Left lung (tissue), 10 donors: ENCODE data around the gene CENPF. TPM values are rescaled to one million over a fixed set of nuclear protein-coding genes. Genes with fewer than 3 reads are reported as not detected.

Experiments used
- ATAC-seq: fragments of 200-7000 bp; cut with Tn5 transposase; one replicate; pipeline ENCODE4 v1.9.1; 2020; ENCODE audit warnings: moderate library complexity
- DNase-seq, 4 donors: peaks; one replicate each; pipeline ENCODE4 v3.0.0-alpha.2; 2013 to 2020
- H3K27ac ChIP-seq, 2 donors: fragments of 200-600 bp; sonication (generic) in 1 of 2; one replicate each; pipeline versions ENCODE4 v1.5.0 to v1.8.0; 2020 to 2021
- H3K27me3 ChIP-seq, 2 donors: fragments of 200-600 bp; sonication (generic) in 1 of 2; one replicate each; pipeline versions ENCODE4 v1.5.0 to v1.8.0; 2020 to 2021
- H3K36me3 ChIP-seq, 2 donors: fragments of 200-600 bp; sonication (generic) in 1 of 2; one replicate each; pipeline versions ENCODE4 v1.5.0 to v1.8.0; 2020 to 2021
- H3K4me1 ChIP-seq, 2 donors: fragments of 200-600 bp; one replicate each; pipeline ENCODE4 v1.8.0; 2021
- H3K4me3 ChIP-seq, 2 donors: fragments of 200-600 bp; sonication (generic) in 1 of 2; one replicate each; pipeline versions ENCODE4 v1.5.0 to v1.8.0; 2020 to 2021; ENCODE audit warnings: mild to moderate bottlenecking in 1 of 2
- H3K9me3 ChIP-seq, 2 donors: fragments of 200-600 bp; sonication (generic) in 1 of 2; one replicate each; pipeline versions ENCODE4 v1.5.0 to v1.8.0; 2020 to 2021
- CTCF ChIP-seq, 2 donors: fragments of 200-600 bp; sonication (generic) in 1 of 2; IDR thresholded peaks; one replicate each; pipeline versions ENCODE4 v1.5.0 to v1.8.0; 2021; ENCODE audit warnings: antibody characterized with exemption in 2 of 2
- intact Hi-C, 2 donors: fragments of 100-400 bp; cut with DNase I; formaldehyde crosslinking; loops; one replicate each; pipeline versions ENCODE4 v1.11.2 to v1.14.2; 2022
- polyA plus RNA-seq, 6 donors: library from polyadenylated mRNA; unstranded; fragments of 120-200 nt; gene quantifications; one replicate each; pipeline ENCODE4 v1.2.1, GENCODE V29; 2013; ENCODE audit not compliant: insufficient read length in 6 of 6
- total RNA-seq, 2 donors: library from RNA; stranded (reverse); fragmentation: NEBNext Ultra II Directional; extraction: Animal tissue kit (Norgen Biotek cat#: 25700); gene quantifications; one replicate each; pipeline ENCODE4 v1.2.1, GENCODE V29; 2021
- donor health status: DM: no; HTN: yes; CAD: no.
- donor health status: DM: no; HTN: no; CAD: no.

Gene CENPF
- total and polyA plus RNA-seq, 8 donors = 3.4 to 157 (median 60.6) TPM

DNA sequence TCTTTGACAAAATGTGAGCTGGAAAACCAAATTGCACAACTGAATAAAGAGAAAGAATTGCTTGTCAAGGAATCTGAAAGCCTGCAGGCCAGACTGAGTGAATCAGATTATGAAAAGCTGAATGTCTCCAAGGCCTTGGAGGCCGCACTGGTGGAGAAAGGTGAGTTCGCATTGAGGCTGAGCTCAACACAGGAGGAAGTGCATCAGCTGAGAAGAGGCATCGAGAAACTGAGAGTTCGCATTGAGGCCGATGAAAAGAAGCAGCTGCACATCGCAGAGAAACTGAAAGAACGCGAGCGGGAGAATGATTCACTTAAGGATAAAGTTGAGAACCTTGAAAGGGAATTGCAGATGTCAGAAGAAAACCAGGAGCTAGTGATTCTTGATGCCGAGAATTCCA, 42.7 kb downstream of the CENPF start:
- intact Hi-C loops = no loop called here
- Histone ChIP-seq H3K4me1 (no peaks in the 10 kb centered on the region), H3K4me3 (no peak overlapping the region), H3K27ac (no peak overlapping the region), H3K9me3 (no peaks in the 10 kb centered on the region), H3K27me3 (no peaks in the 10 kb centered on the region), H3K36me3 (peaks cover 0 to 8% of the 10 kb centered on the region in 2 donors)
- ATAC-seq (no peak), DNase-seq (no peak)
- no peak for TF ChIP-seq CTCF (IDR thresholded peaks at IDR 0.05)

DNA sequence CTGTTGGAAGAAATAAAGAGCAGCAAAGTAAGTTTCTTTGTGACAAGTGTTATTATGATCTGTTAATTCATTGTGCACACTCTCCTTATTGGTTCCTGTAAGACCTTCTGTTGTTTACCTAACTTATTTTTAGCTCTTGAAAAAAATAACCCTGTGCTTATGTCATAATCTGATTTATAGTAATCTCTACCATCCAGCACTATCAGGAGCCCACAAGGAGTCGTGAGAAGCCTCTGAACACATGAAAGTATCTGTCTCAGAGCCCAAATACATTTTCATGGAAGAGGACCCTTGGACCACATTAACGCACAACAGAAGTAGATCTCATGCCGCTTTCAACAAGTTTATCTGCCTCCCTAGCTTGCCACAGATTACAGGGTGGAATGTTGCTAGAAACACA, 45.8 kb downstream of the CENPF start:
- Histone ChIP-seq H3K4me1 (no peaks in the 10 kb centered on the region), H3K9me3 (no peaks in the 10 kb centered on the region), H3K27ac (no peak overlapping the region), H3K4me3 (no peak overlapping the region), H3K27me3 (no peaks in the 10 kb centered on the region), H3K36me3 (peaks cover 0 to 17% of the 10 kb centered on the region in 2 donors)
- DNase-seq = no peak
- intact Hi-C loops = no loop called here
- no peak for ATAC-seq
- no peak for TF ChIP-seq CTCF (IDR thresholded peaks at IDR 0.05)

- H3K4me1 ChIP-seq = no peaks in the 10 kb centered on the region
- no peaks in the 10 kb centered on the region for H3K9me3 ChIP-seq
- no peak overlapping the region for H3K27ac ChIP-seq
- no peak overlapping the region for H3K4me3 ChIP-seq
- intact Hi-C loops = no loop called here
- no peak for TF ChIP-seq CTCF (IDR thresholded peaks at IDR 0.05)
- no peak for ATAC-seq
- no peak for DNase-seq
- peaks cover 0 to 15% of the 10 kb centered on the region in 2 donors for H3K36me3 ChIP-seq
- H3K27me3 ChIP-seq = no peaks in the 10 kb centered on the region
Observed at GRCh38 chr1:214649607-214650006, 46.6 kb downstream of the CENPF start.

DNA sequence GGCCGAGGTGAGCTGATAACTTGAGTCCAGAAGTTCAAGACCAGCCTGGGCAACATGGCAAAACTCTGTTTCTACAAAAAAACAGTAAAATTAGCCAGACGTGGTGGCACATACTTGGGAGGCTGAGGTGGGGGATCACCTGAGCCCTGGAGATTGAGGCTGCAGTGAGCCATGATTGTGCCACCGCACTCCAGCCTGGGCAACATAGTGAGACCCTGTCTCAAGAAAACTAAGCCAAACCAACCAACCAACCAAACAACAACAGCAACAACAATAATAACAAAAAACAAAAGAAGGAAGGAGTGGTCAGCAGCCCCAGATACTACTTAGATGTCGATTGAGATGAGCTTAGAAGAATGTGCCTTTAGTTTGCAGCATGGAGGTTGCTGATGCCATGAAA, 47.7 kb downstream of the CENPF start:
- no peaks in the 10 kb centered on the region for H3K9me3 ChIP-seq
- intact Hi-C loops = no loop called here
- peaks cover 0 to 20% of the 10 kb centered on the region in 2 donors for H3K36me3 ChIP-seq
- no peaks in the 10 kb centered on the region for H3K27me3 ChIP-seq
- H3K4me1 ChIP-seq = no peaks in the 10 kb centered on the region
- H3K27ac ChIP-seq = no peak overlapping the region
- ATAC-seq (no peak), DNase-seq (no peak)
- H3K4me3 ChIP-seq = no peak overlapping the region
- no peak for TF ChIP-seq CTCF (IDR thresholded peaks at IDR 0.05)

- peaks cover 0 to 37% of the 10 kb centered on the region in 2 donors for H3K36me3 ChIP-seq
- no peaks in the 10 kb centered on the region for H3K27me3 ChIP-seq
- no peak for TF ChIP-seq CTCF (IDR thresholded peaks at IDR 0.05)
- ATAC-seq = no peak
- H3K27ac ChIP-seq = no peak overlapping the region
- intact Hi-C loops = no loop called here
- no peak overlapping the region for H3K4me3 ChIP-seq
- H3K4me1 ChIP-seq = no peaks in the 10 kb centered on the region
- H3K9me3 ChIP-seq = no peaks in the 10 kb centered on the region
- DNase-seq = no peak
Observed at GRCh38 chr1:214657299-214657698, 54.3 kb downstream of the CENPF start.
